ENCODE results near the gene TAF1L. TPM values are rescaled to one million over a fixed set of nuclear protein-coding genes. Genes with fewer than 3 reads are reported as not detected.

Gene TAF1L, protein sequence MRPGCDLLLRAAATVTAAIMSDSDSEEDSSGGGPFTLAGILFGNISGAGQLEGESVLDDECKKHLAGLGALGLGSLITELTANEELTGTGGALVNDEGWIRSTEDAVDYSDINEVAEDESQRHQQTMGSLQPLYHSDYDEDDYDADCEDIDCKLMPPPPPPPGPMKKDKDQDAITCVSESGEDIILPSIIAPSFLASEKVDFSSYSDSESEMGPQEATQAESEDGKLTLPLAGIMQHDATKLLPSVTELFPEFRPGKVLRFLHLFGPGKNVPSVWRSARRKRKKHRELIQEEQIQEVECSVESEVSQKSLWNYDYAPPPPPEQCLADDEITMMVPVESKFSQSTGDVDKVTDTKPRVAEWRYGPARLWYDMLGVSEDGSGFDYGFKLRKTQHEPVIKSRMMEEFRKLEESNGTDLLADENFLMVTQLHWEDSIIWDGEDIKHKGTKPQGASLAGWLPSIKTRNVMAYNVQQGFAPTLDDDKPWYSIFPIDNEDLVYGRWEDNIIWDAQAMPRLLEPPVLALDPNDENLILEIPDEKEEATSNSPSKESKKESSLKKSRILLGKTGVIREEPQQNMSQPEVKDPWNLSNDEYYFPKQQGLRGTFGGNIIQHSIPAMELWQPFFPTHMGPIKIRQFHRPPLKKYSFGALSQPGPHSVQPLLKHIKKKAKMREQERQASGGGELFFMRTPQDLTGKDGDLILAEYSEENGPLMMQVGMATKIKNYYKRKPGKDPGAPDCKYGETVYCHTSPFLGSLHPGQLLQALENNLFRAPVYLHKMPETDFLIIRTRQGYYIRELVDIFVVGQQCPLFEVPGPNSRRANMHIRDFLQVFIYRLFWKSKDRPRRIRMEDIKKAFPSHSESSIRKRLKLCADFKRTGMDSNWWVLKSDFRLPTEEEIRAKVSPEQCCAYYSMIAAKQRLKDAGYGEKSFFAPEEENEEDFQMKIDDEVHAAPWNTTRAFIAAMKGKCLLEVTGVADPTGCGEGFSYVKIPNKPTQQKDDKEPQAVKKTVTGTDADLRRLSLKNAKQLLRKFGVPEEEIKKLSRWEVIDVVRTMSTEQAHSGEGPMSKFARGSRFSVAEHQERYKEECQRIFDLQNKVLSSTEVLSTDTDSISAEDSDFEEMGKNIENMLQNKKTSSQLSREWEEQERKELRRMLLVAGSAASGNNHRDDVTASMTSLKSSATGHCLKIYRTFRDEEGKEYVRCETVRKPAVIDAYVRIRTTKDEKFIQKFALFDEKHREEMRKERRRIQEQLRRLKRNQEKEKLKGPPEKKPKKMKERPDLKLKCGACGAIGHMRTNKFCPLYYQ (N-terminal part only)
- total RNA-seq: not detected in 2 replicates

DNA sequence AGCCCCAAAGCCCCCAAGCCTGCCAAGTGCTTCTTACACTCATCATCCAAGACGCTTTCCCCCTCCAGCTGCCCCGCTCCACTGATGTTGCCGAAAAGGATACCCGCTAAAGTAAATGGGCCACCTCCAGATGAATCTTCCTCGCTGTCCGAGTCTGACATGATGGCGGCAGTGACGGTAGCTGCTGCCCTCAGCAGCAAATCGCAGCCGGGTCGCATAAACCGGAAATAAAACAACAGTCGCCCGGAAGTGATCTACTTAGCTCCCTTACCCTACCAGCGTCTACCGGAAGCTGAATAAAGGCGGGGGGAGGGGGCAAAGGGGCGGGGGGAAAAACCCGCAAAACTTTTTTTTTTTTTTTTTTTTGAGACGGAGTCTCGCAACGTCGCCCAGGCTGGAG is at the start of gene TAF1L:
Gene TAF1L (minus strand): TSS at position 308 of the 400 bp plus-strand sequence. CDS start 90 bp downstream, at position 218.
- no peak for ATAC-seq (ENCODE audit: low read depth)
- Mint-ChIP-seq H3K36me3 (ENCODE audit: low read depth) (no peaks in the 10 kb centered on the region), H3K27ac (no peak within 1 kb of the TSS), H3K4me3 (no peak within 1 kb of the TSS), H3K4me1 (no peaks in the 10 kb centered on the region), H3K27me3 (peaks cover 4% of the 10 kb centered on the region), H3K9me3 (no peaks in the 10 kb centered on the region)
- ChIA-PET CTCF (no interaction called here), POLR2A (no interaction called here)
- intact Hi-C loops (cut with micrococcal nuclease): no loop called here
- DNase-seq: no peak
- TF ChIP-seq, protein P1, sequence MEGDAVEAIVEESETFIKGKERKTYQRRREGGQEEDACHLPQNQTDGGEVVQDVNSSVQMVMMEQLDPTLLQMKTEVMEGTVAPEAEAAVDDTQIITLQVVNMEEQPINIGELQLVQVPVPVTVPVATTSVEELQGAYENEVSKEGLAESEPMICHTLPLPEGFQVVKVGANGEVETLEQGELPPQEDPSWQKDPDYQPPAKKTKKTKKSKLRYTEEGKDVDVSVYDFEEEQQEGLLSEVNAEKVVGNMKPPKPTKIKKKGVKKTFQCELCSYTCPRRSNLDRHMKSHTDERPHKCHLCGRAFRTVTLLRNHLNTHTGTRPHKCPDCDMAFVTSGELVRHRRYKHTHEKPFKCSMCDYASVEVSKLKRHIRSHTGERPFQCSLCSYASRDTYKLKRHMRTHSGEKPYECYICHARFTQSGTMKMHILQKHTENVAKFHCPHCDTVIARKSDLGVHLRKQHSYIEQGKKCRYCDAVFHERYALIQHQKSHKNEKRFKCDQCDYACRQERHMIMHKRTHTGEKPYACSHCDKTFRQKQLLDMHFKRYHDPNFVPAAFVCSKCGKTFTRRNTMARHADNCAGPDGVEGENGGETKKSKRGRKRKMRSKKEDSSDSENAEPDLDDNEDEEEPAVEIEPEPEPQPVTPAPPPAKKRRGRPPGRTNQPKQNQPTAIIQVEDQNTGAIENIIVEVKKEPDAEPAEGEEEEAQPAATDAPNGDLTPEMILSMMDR (IDR thresholded peaks at IDR 0.05): no peak

DNA sequence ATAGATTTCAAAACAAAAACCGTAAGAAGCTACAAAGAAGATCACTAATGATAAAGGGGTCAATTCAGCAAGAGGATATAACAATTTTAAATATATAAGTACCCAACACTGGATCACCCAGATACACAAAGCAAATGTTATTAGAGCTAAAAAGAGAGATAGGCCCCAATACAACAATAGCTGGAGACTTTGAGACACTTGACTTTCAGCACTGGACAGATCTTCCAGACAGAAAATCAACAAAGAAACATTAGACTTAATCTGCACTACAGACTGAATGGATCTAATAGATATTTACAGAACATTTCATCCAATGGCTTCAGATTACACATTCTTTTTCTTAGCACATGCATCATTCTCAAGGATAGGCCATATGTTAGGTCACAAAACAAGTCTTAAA is 46.3 kb upstream of the TAF1L start:
- CTCF ChIA-PET: no interaction called here
- no peaks in the 10 kb centered on the region for H3K4me1 Mint-ChIP-seq
- no peaks in the 10 kb centered on the region for H3K36me3 Mint-ChIP-seq (ENCODE audit: low read depth)
- TF ChIP-seq, protein P1 (IDR thresholded peaks at IDR 0.05): no peak
- H3K27me3 Mint-ChIP-seq: peaks cover 9% of the 10 kb centered on the region
- DNase-seq (no peak), ATAC-seq (ENCODE audit: low read depth) (no peak)
- H3K4me3 Mint-ChIP-seq: no peak overlapping the region
- no peak overlapping the region for H3K27ac Mint-ChIP-seq
- POLR2A ChIA-PET: no interaction called here
- intact Hi-C loops (cut with micrococcal nuclease): no loop called here
- H3K9me3 Mint-ChIP-seq: peaks cover 26% of the 10 kb centered on the region

DNA sequence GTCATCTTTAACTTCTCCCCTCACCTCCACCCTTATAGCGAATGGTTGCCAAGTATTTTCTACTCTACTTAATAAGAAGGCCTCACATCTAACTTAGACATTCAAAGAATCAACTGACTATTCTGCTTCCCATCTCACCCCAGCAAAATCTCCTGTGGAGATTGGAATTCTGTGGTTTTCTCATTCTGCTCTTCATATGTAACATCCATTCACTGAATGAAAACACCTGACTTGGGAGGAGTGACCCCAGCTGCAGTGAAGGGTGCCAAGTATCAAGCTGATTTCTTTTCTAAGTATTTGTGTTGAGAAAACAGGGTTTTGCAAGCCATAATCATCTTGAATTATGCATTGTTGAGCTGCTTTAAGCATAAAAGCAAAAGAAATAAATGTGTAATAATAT is 42.5 kb upstream of the TAF1L start:
- Mint-ChIP-seq H3K9me3 (peaks cover 13% of the 10 kb centered on the region), H3K36me3 (ENCODE audit: low read depth) (no peaks in the 10 kb centered on the region), H3K27me3 (peaks cover 3% of the 10 kb centered on the region), H3K4me1 (no peaks in the 10 kb centered on the region), H3K27ac (no peak overlapping the region), H3K4me3 (no peak overlapping the region)
- intact Hi-C loops (cut with micrococcal nuclease): no loop called here
- POLR2A ChIA-PET: no interaction called here
- CTCF ChIA-PET: no interaction called here
- TF ChIP-seq, protein P1 (IDR thresholded peaks at IDR 0.05): no peak
- no peak for DNase-seq
- ATAC-seq (ENCODE audit: low read depth): no peak

DNA sequence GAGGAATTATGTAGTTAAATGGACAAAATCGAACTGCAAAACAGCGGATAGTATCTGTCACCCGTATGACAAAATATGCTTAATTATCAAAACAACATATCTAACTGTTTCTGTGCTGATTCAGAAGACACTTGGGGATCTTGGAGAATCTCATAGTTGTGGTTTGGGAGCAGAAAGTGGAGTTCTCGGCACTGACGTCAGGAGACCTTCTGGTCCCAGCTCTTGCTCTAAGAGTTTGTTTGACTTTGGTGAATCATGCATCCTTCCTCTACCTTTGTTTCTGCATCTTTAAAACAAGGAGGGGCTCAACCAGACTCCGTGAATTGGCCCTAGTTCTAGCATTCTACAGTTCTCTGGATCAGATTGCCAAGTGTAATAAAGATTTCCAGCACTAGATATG is 37.0 kb upstream of the TAF1L start:
- no peaks in the 10 kb centered on the region for H3K9me3 Mint-ChIP-seq
- H3K36me3 Mint-ChIP-seq (ENCODE audit: low read depth): no peaks in the 10 kb centered on the region
- no peak for ATAC-seq (ENCODE audit: low read depth)
- intact Hi-C loops (cut with micrococcal nuclease): no loop called here
- CTCF ChIA-PET: no interaction called here
- peaks cover 2% of the 10 kb centered on the region for H3K27me3 Mint-ChIP-seq
- DNase-seq: no peak
- TF ChIP-seq, protein P1 (IDR thresholded peaks at IDR 0.05): no peak
- H3K4me3 Mint-ChIP-seq: no peak overlapping the region
- POLR2A ChIA-PET: no interaction called here
- H3K27ac Mint-ChIP-seq: no peak overlapping the region
- no peaks in the 10 kb centered on the region for H3K4me1 Mint-ChIP-seq
